Trophoblast cell (in vitro differentiated cells and primary cell): ENCODE results near the gene PREB. TPM values are rescaled to one million over a fixed set of nuclear protein-coding genes. Genes with fewer than 3 reads are reported as not detected.

Experiments used
- DNase-seq, 2 donors: peaks; one replicate each; pipeline ENCODE4 v3.0.0-alpha.2; 2016
- H2AFZ ChIP-seq: 2 replicates; pipeline ENCODE4 v1.6.1; 2013; ENCODE audit warnings: low read length, moderate library complexity, mild to moderate bottlenecking; ENCODE audit not compliant: insufficient read depth, poor library complexity
- H2AK5ac ChIP-seq: 2 replicates; pipeline ENCODE4 v1.6.1; 2013; ENCODE audit warnings: mild to moderate bottlenecking, low read length
- H2BK120ac ChIP-seq: 2 replicates; pipeline ENCODE4 v1.6.1; 2013; ENCODE audit warnings: low read length, mild to moderate bottlenecking, moderate library complexity; ENCODE audit not compliant: insufficient read depth, poor library complexity
- H2BK12ac ChIP-seq: 2 replicates; pipeline ENCODE4 v1.6.1; 2013; ENCODE audit warnings: mild to moderate bottlenecking, low read length, moderate library complexity
- H2BK5ac ChIP-seq: 2 replicates; pipeline ENCODE4 v1.6.1; 2013; ENCODE audit warnings: low read length, low read depth, moderate library complexity, mild to moderate bottlenecking; ENCODE audit not compliant: poor library complexity
- H3K14ac ChIP-seq: 2 replicates; pipeline ENCODE4 v1.6.1; 2013; ENCODE audit warnings: mild to moderate bottlenecking, low read length
- H3K18ac ChIP-seq: 2 replicates; pipeline ENCODE4 v1.6.1; 2013; ENCODE audit warnings: mild to moderate bottlenecking, low read length
- H3K23ac ChIP-seq: 2 replicates; pipeline ENCODE4 v1.6.1; 2013; ENCODE audit warnings: low read length
- H3K27ac ChIP-seq: 2 replicates; pipeline ENCODE4 v1.5.1; 2013; ENCODE audit warnings: low read depth, mild to moderate bottlenecking, inconsistent platforms, low read length, moderate library complexity
- H3K27me3 ChIP-seq: 2 replicates; pipeline ENCODE4 v1.6.1; 2013; ENCODE audit warnings: inconsistent platforms, mild to moderate bottlenecking, low read length, moderate library complexity; ENCODE audit not compliant: insufficient read depth
- H3K36me3 ChIP-seq, 2 experiments: 1 replicate in 1 of 2; 2 replicates in 1 of 2; pipeline ENCODE4 v1.6.1; 2013; ENCODE audit warnings: low read length in 2 of 2, mild to moderate bottlenecking in 2 of 2, moderate library complexity in 1 of 2; ENCODE audit not compliant: insufficient read depth in 2 of 2, control insufficient read depth in 1 of 2
- H3K4ac ChIP-seq: 2 replicates; pipeline ENCODE4 v1.6.1; 2013; ENCODE audit warnings: low read depth, mild to moderate bottlenecking, low read length, moderate library complexity
- H3K4me1 ChIP-seq, 2 experiments: 1 replicate in 1 of 2; 2 replicates in 1 of 2; pipeline ENCODE4 v1.6.1; 2013; ENCODE audit warnings: low read length in 2 of 2, mild to moderate bottlenecking in 2 of 2, moderate library complexity in 1 of 2; ENCODE audit not compliant: insufficient read depth in 2 of 2, control insufficient read depth in 1 of 2
- H3K4me2 ChIP-seq: 2 replicates; pipeline ENCODE4 v1.6.1; 2013; ENCODE audit warnings: inconsistent platforms, mild to moderate bottlenecking, low read length, moderate library complexity
- H3K4me3 ChIP-seq: 2 replicates; pipeline ENCODE4 v1.5.1; 2013; ENCODE audit warnings: mild to moderate bottlenecking, low read depth, low read length, inconsistent platforms
- H3K79me1 ChIP-seq: one replicate; pipeline ENCODE4 v1.6.1; 2013; ENCODE audit warnings: low read length
- H3K79me2 ChIP-seq: 2 replicates; pipeline ENCODE4 v1.6.1; 2013; ENCODE audit warnings: low read length, mild to moderate bottlenecking; ENCODE audit not compliant: control insufficient read depth, insufficient read depth, poor library complexity
- H3K9ac ChIP-seq: 2 replicates; pipeline ENCODE4 v1.6.1; 2013; ENCODE audit warnings: mild to moderate bottlenecking, low read length
- H3K9me3 ChIP-seq: 2 replicates; pipeline ENCODE4 v1.6.1; 2013; ENCODE audit warnings: low read depth, mild to moderate bottlenecking, control low read depth, inconsistent platforms, low read length; ENCODE audit not compliant: insufficient read depth
- H4K12ac ChIP-seq: 2 replicates; pipeline ENCODE4 v1.6.1; 2013; ENCODE audit warnings: low read depth, mild to moderate bottlenecking, low read length, moderate library complexity
- H4K8ac ChIP-seq: 2 replicates; pipeline ENCODE4 v1.6.1; 2013; ENCODE audit warnings: low read depth, mild to moderate bottlenecking, low read length, moderate library complexity
- H4K91ac ChIP-seq: one replicate; pipeline ENCODE4 v1.6.1; 2013; ENCODE audit warnings: low read depth, mild to moderate bottlenecking, low read length, moderate library complexity
- WGBS: extraction: QIAGEN DNeasy Blood & Tissue Kit; methylation state at CpG from one replicate; pipeline ENCODE4 v1.1.7; 2013; ENCODE audit warnings: missing lambda C conversion rate; ENCODE audit not compliant: insufficient read length, insufficient coverage; ENCODE audit errors: extremely low coverage; 5-methylcytosine and 5-hydroxymethylcytosine counted together
- polyA plus RNA-seq: library from polyadenylated mRNA; stranded (reverse); fragments of 200-250 nt; gene quantifications from 2 replicates; pipeline ENCODE4 v1.2.3, GENCODE V29; 2013

Gene PREB
- 70.9 and 74.2 TPM in 2 replicates for polyA plus RNA-seq

GRCh38 chr2:27133905-27134780 lies at the start of gene PREB:
PREB (minus strand) TSS chr2:27134636; CDS start chr2:27134421, 215 bp downstream.
- no CpG with 5 or more reads among the region's 86 CpGs for WGBS
- DNase-seq, result peak; percentile 98 to 100
- peak within 1 kb of the TSS; percentile 90 for H4K8ac ChIP-seq

GRCh38 chr2:27184115-27184514 lies 49.7 kb upstream of the PREB start:
- H3K9me3 ChIP-seq, result no peaks in the 10 kb centered on the region
- H3K79me2 ChIP-seq, result no peaks in the 10 kb centered on the region
- H3K9ac ChIP-seq, result no peak overlapping the region
- no peak overlapping the region for H2AK5ac ChIP-seq
- H3K4ac ChIP-seq, result no peak overlapping the region
- no CpG with 5 or more reads among the region's 4 CpGs for WGBS
- no peak overlapping the region for H4K8ac ChIP-seq
- no peaks in the 10 kb centered on the region for H3K79me1 ChIP-seq
- no peak overlapping the region for H2BK5ac ChIP-seq
- no peak overlapping the region for H3K4me2 ChIP-seq
- H4K12ac ChIP-seq, result no peak overlapping the region
- H3K4me1 ChIP-seq, result peaks cover 0 to 4% of the 10 kb centered on the region in 2 experiments
- no peaks in the 10 kb centered on the region for H3K36me3 ChIP-seq
- H3K27me3 ChIP-seq, result no peaks in the 10 kb centered on the region
- no peak overlapping the region for H2AFZ ChIP-seq
- H2BK120ac ChIP-seq, result no peak overlapping the region
- no peak overlapping the region for H3K23ac ChIP-seq
- no peak overlapping the region for H3K18ac ChIP-seq
- H4K91ac ChIP-seq, result peak overlapping the region; percentile 72
- H3K27ac ChIP-seq, result no peak overlapping the region
- peak; percentile 26 to 63 for DNase-seq
- no peak overlapping the region for H3K14ac ChIP-seq
- H3K4me3 ChIP-seq, result no peak overlapping the region
- H2BK12ac ChIP-seq, result no peak overlapping the region

More at GRCh38 chr2:27133905-27134780, at the start of gene PREB:
- Histone ChIP-seq H3K79me2 (peaks cover 10% of the 10 kb centered on the region), H3K23ac (no peak within 1 kb of the TSS), H3K4me2 (peak within 1 kb of the TSS; percentile 64), H3K27me3 (no peaks in the 10 kb centered on the region), H3K4me1 (peaks cover 7 to 8% of the 10 kb centered on the region in 2 experiments), H3K4ac (peak within 1 kb of the TSS; percentile 68), H3K4me3 (peak within 1 kb of the TSS; percentile 92), H2BK12ac (peak within 1 kb of the TSS; percentile 30), H3K79me1 (peaks cover 6% of the 10 kb centered on the region), H3K36me3 (peaks cover 35 to 40% of the 10 kb centered on the region in 2 experiments), H4K12ac (peak within 1 kb of the TSS; percentile 75), H3K18ac (peak within 1 kb of the TSS; percentile 73), H3K9me3 (no peaks in the 10 kb centered on the region), H2AK5ac (peak within 1 kb of the TSS; percentile 70), H4K91ac (peak within 1 kb of the TSS; percentile 90), H2AFZ (peak within 1 kb of the TSS; percentile 95), H3K27ac (peak within 1 kb of the TSS; percentile 80), H2BK5ac (peak within 1 kb of the TSS; percentile 83), H2BK120ac (peak within 1 kb of the TSS; percentile 28), H3K9ac (peak within 1 kb of the TSS; percentile 78), H3K14ac (peak within 1 kb of the TSS; percentile 80)

- Histone ChIP-seq H3K79me1 (no peaks in the 10 kb centered on the region), H3K18ac (no peak overlapping the region), H3K4ac (no peak overlapping the region), H3K4me2 (no peak overlapping the region), H4K8ac (no peak overlapping the region), H2BK12ac (no peak overlapping the region), H2AFZ (no peak overlapping the region), H4K91ac (no peak overlapping the region), H4K12ac (no peak overlapping the region), H2AK5ac (no peak overlapping the region), H3K27me3 (no peaks in the 10 kb centered on the region), H3K9ac (no peak overlapping the region), H3K27ac (no peak overlapping the region), H3K4me3 (no peak overlapping the region), H3K23ac (no peak overlapping the region), H3K9me3 (no peaks in the 10 kb centered on the region), H3K14ac (no peak overlapping the region), H3K79me2 (no peaks in the 10 kb centered on the region), H2BK5ac (no peak overlapping the region), H2BK120ac (no peak overlapping the region), H3K4me1 (peaks cover 0 to 4% of the 10 kb centered on the region in 2 experiments), H3K36me3 (no peaks in the 10 kb centered on the region)
- no CpG with 5 or more reads among the region's 4 CpGs for WGBS
- no peak for DNase-seq
Measured at GRCh38 chr2:27182346-27182745, 47.9 kb upstream of the PREB start.

GRCh38 chr2:27179344-27180000 lies 45.0 kb upstream of the PREB start:
- WGBS, result no CpG with 5 or more reads among the region's 3 CpGs
- no peaks in the 10 kb centered on the region for H3K79me2 ChIP-seq
- no peak overlapping the region for H4K91ac ChIP-seq
- H3K9me3 ChIP-seq, result no peaks in the 10 kb centered on the region
- no peak overlapping the region for H3K4me3 ChIP-seq
- no peak overlapping the region for H2AK5ac ChIP-seq
- no peak overlapping the region for H3K27ac ChIP-seq
- no peaks in the 10 kb centered on the region for H3K27me3 ChIP-seq
- H3K23ac ChIP-seq, result no peak overlapping the region
- no peak overlapping the region for H3K14ac ChIP-seq
- no peak overlapping the region for H3K4ac ChIP-seq
- no peak overlapping the region for H2BK120ac ChIP-seq
- H2BK12ac ChIP-seq, result no peak overlapping the region
- H2BK5ac ChIP-seq, result no peak overlapping the region
- no peaks in the 10 kb centered on the region for H3K79me1 ChIP-seq
- no peak overlapping the region for H3K4me2 ChIP-seq
- no peak overlapping the region for H4K12ac ChIP-seq
- H3K4me1 ChIP-seq, result peaks cover 0 to 1% of the 10 kb centered on the region in 2 experiments
- H3K9ac ChIP-seq, result no peak overlapping the region
- H3K36me3 ChIP-seq, result no peaks in the 10 kb centered on the region
- H2AFZ ChIP-seq, result no peak overlapping the region
- no peak overlapping the region for H3K18ac ChIP-seq
- DNase-seq, result no peak
- H4K8ac ChIP-seq, result no peak overlapping the region
